ENCODE data around the gene NLGN1.

NLGN1 gene

DNA sequence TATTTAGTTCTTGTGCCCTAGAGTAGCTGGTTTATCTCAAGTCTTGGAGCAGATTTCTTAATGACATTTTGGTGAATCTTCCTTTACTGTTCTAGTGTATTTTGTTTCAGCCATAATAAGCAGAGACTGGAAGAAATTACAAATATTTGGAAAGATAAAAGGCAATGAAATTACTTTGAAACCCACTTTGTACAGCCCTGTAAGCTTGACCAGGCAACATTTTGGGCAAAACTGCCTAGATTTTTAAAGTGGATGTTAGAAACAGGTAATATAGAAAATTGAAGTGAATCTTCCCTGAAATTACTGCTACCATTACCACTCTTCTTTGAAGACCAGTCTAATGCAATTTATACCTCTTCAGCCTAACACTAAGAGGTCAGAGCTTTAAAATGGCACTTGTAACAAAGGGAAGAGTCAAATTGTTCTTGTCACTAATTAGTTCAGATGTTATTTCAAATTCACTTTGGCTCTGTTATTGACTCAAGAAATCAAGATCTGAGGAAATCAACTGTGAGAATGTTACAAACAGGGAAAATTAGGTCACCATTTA lies 589.4 kb downstream of the NLGN1 start:
- DNase-seq (ENCODE audit: low read depth), result no peak

DNA sequence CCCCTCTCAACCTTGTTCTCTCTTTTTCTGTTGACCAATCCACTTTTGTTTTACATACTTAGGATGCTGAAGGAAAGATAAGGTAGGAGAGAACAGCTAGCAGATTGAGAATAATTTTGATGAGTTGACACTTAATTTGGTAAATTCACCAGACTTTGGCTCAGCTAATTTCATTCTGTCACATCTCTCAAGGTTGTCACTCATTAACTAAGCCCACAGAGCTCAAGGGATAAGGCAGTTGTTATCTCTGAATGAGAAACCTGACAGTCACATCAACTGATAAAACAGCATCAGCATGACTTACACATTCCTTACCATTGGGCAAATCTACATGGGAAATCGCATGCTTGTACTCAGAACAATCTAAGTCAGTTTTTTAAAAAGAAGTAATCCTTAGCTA lies 591.4 kb downstream of the NLGN1 start:
- DNase-seq (ENCODE audit: low read depth), result no peak

DNA sequence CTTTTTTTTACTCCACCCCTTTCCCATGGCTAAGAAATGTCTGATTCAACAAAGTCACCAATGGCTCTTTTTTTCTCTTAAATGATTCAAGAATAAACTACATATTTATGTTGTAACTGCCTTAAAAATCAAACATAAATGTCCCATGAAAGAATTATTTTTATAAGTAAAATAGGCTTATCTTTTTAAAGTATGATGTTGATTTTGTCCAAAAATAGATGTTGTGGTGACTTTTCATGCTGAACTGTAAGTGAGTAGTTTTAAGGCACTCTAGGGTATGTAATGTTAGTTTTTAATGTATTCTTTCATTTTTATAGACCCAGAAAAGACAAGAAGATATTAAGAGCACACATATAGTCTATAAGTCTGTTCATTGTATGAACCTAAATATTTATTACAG lies 594.9 kb downstream of the NLGN1 start:
- no peak for DNase-seq (ENCODE audit: low read depth)

DNA sequence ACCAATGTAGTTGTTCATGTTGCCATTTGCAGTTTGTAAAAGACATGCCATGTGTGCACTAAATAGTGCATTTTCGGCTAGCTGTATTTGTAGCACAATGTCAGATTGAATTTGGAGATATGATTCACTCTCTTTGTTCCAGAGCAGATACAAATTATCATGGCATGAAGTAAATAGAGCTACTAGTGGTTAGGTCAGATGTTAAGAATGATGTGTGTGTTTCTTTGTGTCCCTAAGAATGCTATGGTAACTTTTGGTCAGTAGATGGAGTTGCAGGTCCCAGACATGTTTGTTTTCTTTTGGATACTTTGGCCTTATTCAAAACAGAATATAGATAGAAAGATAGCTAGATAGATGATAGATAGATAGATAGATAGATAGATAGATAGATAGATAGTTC lies 595.8 kb downstream of the NLGN1 start:
- no peak for DNase-seq (ENCODE audit: low read depth)

DNA sequence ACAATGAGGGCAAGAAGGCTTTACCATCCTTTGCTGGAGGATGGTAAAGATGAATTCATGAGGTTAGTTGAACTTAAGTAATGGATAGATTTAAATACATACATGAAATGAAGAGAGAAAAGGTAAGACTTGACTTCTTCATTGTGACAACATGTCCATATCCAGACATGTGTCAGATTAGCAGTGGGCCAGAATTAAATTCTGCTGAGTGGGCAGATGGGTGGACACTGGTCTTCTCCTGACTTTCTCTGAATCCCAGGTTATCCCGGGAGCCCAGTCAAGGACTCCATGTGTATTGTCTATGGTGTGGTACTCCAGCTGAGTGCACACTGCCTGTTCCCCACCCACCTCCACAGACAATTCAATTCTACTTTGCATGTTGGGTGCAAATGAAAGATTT lies 603.1 kb downstream of the NLGN1 start:
- DNase-seq (ENCODE audit: low read depth), result no peak

DNA sequence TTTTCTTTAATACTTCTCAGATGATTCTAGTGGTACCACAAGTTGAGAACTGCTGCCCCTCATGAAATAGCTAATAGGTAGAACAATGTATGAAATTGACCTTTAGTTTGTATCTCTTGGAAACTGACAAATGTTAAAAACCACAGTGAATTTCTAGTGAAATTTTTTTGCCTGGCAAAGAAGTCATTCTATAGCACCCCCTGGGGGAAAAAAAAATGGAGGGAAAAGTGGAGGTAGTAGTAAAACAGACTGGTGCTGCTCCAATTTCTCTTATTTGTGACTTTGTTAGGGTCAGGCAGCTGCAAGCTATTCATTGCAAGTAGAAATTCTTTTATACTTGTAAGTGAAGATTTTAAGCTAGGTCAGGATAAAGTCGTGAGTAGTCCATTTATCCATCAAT lies 605.0 kb downstream of the NLGN1 start:
- no peak for DNase-seq (ENCODE audit: low read depth)

DNA sequence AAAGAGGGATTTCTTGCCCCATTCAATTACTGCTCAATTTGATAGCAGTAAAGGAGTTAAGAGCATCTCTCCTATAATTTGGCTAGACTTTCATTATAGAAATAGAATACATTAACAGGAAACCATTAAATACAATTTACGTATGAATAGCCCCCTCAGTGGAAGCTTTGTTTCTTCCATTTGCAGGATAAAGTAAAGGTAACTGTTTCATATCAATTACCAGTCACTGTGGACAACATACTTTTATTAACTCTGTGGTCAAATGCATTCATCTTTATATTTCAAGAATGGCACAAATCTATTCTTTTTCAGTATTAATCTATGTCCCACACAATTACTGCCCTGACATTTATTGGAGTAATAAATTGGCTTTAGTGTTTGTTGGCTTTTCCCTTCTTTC lies 613.4 kb downstream of the NLGN1 start:
- DNase-seq (ENCODE audit: low read depth), result no peak

DNA sequence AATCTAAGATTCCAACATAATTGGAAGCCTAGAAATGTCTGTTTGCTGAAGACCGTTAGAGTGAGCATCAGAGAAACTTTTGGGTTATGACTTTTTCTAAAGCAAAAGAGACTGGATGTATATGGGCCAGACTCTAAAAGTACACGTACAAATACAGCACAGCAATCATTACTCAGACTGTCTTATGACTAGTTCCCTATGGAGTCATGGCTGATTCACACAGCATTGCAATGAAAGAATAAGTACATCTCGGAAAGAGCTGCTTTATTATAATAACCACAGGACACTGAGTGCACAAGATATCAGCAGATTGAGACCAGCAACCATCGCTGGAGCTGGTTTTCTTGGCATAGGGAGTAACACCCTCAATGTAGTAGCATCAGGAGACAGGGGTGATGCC lies 618.6 kb downstream of the NLGN1 start:
- no peak for DNase-seq (ENCODE audit: low read depth)

DNA sequence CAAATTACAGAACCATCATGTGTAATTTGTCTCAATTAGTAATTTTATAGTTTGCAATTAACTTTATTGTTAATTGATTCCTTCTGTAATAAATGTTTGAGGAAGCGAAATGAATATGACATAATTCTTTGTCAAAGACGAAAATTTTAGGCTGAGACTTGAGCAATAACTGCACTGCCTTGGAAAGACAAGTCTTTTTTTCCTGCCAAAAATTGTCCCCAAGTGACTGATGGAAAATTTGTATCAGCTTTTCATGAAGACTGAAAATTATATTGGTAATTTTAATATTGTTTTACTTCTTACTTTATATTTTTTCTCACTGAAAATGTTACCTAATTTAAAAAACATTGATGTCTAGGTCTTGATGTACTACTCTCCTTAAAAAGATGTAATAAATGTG lies 622.6 kb downstream of the NLGN1 start:
- DNase-seq (ENCODE audit: low read depth), result no peak

DNA sequence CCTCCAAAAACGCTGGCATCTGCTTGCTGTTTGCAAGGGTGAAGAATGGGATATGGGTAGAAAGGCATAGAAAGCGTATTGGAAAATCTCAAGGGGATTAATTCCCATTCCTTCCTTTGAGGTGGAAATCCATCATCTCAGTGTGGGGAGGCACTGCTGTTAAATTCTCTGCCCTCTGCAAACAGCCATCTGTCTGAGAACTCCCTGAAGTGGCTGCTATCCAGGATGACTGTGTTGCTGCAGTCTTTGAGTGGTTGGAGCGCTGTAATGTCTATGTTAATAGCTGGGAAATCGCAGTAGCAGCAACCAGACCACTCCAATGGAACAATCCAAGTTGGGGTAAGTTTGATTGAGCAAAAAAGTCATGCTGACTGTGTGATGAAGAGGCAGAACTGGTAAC lies 625.9 kb downstream of the NLGN1 start:
- no peak for DNase-seq (ENCODE audit: low read depth)

DNA sequence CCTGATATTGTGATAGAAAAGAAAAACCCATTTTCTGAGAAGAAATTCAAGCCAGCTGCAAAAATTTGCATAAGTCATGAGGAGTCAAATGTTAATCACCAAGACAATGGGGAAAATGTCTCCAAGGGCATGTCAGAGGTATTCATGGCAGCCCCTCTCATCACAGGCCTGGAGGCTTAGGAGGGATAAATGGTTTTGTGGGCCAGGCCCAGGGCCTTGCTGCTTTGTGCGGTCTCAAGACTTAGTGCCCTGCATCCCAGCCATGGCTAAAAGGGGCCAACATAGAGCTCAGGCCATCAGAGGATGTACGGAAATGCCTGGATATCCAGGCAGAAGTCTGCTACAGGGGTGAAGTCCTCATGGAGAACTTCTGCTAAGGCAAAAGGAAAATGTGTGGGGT lies 631.1 kb downstream of the NLGN1 start:
- no peak for DNase-seq (ENCODE audit: low read depth)

DNA sequence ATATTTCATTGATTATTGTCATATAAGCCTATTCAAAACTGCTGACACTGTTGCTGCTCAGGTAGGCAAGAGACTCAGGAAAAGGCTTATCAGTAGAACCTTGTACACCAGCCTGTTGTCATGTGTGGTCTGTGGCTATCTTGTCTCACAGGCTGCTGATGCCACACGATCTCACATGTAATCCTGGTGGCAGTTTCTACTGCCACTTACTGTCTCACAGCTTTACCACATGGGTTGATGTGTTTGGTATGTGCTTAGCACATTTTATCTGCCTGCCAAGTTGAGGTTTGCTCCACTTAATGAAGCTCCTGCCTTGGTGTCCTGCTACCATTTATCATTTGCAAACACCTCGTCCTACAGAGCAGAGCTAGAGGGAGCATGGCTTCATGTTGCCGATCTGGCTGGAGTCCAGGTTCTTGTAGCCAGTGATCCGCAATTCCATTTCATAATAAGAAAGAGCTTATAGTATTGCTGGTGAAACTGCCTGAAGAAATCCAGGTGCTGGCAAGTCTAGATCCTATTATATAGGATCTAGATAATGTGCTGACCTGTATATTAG lies 637.9 kb downstream of the NLGN1 start:
- DNase-seq (ENCODE audit: low read depth), result no peak

DNA sequence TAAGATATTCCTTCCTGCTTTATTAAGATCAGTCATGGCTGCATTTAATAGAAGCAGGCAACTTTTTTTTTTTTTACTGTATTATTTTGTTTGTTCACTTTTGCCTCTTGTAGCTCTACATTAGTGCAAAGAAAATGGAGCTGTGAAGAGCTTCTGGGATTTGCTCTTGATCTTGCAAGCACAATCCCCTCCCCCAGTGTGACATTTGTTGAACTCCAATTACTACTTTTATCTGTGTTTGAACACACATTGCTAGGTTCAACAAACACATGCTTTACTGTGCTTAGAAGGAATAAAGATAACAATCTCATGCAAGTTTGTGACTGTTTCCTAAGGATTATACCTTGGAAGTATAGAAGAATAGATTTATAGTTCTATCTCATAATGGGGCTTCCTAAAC lies 648.8 kb downstream of the NLGN1 start:
- no peak for DNase-seq (ENCODE audit: low read depth)

DNA sequence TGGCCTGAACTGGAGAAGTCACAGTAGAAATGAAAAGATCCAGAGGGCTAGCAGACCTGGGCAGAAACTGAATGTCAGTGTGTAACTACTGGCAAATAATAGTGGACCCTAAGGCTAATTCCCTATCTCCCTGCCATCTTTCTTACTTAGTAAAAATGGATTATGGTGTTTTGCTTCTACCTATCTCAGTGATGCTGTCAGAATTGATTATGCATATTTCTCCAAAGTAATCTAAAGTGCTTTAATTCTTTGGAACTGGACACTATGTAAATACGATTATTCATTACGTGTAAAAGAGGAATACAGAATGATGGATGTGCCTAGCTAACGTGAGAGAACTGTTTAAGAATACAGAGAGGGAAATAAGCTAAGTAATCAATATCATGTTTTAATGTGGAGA lies 651.9 kb downstream of the NLGN1 start:
- no peak for DNase-seq (ENCODE audit: low read depth)

DNA sequence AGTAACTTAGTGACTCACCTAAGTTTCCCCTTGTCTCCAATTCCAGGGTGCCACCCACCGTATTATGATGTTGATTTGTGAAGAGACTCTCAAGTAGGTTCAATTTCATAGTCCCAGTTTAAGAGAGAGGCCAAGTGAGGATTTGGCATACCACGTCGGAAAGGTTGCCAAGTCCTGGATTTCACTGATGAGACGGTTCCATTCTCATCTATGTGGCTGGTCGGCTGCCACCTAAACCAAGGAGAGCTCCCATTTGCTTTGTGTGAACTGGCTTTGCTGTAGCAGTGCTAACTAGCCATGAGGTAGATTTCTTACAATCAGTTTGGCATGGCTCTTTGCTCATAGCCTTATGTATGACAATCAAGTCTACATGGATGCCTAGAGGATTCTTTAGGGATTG lies 653.6 kb downstream of the NLGN1 start:
- DNase-seq (ENCODE audit: low read depth), result no peak

DNA sequence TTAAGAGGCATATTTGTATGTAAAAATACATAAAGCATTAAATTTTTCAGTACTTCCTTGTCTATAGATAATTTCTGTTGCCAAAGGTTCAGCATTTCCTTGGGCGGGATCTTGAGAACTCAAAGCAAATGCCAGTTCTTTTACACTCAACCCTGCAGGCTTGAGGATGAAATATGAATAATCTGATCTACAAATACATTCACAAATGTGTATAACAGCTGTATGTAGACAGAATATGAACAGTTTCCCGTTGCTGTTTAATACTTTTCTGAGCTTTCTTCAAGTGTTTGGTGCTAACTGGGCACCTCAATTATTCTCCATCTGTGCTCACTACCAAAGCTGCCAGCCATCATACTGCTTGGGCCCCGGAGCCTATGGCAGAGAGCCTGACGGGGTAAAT lies 661.3 kb downstream of the NLGN1 start:
- DNase-seq (ENCODE audit: low read depth), result no peak

DNA sequence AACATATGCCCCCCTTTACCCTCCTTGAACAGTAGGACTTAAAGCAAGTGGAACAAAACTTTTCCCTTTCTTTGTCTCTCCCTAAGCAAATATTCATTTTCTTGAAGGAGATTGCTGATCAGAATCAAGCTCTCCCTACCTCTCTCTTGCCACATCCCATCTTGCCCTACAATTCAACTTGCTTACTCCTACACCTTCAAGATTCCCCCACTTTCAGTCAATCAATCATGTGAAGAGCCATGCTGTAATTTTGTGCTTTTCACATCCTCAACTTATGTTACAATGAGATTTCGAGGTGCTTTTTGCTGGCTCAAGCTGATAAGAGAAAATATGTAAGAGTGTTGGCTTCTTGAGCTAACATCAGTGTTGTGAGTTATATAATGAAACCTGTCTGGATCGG lies 662.9 kb downstream of the NLGN1 start:
- DNase-seq (ENCODE audit: low read depth), result no peak

DNA sequence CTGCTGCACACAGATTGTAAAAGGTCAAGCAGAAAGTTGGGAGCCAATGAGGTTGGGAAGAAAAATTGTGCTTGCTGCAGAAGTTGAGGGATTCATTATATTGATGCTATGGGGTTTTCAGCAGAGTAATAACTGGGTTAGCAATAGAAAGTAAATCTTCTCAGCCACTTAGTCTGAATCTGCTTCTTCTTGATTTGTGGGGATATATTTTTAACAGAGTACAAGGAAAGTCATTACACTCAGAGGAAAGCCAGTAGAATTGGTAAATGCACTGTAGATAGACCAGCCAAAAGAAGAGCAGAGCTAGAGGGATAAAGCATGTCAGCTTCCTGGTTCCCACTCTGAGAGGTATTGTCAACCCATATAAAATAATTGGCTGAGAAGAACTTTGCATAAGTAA lies 663.6 kb downstream of the NLGN1 start:
- DNase-seq (ENCODE audit: low read depth), result no peak

DNA sequence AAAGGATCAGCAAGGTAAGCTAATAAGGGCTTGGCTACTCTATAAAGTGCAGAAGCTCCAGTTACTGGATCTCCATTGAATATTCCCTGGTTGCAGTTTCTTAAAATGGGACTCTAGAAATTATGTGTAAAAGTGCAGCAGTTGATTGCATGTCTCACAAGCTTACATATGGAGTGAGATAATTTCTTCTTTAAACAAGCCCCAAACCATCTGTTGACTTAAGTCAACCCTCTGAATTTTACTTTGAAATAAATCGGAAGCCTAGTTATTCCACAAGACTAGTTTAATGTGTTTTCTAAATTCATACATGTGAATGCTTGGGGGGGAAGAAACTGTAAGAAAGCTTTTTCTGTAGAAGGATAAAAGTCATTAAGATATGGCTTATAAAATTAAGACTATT lies 664.2 kb downstream of the NLGN1 start:
- no peak for DNase-seq (ENCODE audit: low read depth)

DNA sequence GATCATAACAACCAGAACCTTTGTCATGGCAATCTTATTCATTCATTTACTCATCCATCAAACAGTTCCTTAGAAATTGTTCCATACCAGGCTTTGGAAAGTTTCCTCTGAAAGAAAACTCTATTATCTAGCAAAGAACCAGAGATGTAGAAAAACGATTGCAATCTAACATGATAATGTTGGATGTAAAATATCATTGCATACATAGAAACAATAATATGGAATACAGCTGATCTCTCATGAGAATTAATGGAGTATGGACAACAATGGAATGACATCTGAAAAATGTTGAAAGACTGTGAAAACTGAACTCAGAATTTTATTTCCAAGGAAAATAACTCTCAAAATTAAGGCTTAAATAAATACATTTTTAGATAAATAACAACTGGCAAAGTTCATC lies 665.4 kb downstream of the NLGN1 start:
- DNase-seq (ENCODE audit: low read depth), result no peak

DNA sequence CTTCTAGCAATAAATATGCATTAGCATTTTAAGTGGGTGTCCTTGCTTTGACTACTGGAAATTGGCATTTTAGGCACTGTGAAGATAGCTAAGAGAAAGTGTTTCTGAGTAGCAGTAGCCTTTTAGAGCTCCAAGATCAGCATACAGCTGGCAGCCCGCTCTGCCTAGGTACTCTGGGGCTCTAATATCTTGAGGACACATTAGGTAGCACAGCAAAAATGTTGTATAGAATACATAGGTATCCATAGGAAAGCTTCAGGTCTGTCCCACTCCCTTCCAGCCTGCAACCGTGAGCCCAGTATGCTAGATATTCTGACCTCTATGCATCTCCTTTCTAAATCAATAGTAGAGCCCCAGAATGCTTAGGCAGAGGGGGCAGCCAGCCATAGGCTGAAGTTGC lies 670.5 kb downstream of the NLGN1 start:
- no peak for DNase-seq (ENCODE audit: low read depth)

DNA sequence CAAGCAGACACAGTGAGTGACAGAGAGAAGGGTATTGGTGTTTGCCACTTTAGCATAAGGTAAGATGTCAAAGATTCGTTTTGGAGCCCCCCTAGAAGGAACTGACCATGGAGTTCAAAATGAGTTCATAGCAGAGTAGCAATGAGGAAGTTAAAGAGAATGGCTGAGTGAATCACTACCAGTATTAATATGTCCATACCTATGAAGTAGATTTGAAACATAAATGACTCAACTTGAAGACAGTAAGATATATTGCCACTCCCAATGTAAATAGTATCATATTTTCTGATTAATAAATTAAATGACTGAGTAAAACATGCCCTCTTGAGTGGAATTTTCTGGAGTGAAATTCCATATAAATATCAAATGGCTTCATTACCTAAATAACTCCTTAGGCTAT lies 675.1 kb downstream of the NLGN1 start:
- no peak for DNase-seq (ENCODE audit: low read depth)

DNA sequence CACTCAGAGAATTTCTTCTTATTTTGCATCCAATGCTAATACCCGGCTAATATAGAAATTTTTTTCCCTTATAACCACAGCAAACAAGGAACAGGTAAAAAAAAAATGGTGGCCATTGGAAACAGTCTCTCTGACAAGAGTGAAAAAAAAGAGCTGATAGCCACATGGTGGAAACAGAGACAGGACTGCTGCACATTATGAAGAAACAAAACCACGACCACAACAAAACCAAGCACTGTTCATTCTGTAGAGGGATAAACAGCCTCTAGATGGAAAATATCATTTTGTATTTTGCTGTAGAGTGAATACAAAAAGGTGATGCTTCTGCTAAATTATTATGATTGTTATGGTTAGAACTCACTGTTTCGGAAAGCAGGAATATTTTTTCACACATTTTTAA lies 686.2 kb downstream of the NLGN1 start:
- no peak for DNase-seq (ENCODE audit: low read depth)

DNA sequence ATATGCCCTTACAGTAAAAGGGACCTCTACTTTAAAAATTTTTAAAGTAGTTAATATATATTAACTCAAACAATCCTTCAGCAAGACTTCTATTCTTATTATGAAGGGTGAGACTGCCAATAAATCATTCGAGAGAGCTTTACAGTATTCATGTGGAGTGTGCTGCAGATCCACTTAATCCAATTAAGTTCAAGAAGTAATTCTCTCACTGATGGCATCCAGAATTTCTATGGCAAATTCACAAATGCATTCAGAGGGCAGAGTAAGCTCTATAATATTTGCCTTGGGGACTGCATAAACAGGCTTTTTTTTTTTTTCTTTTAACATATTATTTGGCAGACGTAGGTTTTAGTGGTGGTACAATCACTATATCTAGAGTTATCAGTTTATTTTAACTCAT lies 692.0 kb downstream of the NLGN1 start:
- no peak for DNase-seq (ENCODE audit: low read depth)

DNA sequence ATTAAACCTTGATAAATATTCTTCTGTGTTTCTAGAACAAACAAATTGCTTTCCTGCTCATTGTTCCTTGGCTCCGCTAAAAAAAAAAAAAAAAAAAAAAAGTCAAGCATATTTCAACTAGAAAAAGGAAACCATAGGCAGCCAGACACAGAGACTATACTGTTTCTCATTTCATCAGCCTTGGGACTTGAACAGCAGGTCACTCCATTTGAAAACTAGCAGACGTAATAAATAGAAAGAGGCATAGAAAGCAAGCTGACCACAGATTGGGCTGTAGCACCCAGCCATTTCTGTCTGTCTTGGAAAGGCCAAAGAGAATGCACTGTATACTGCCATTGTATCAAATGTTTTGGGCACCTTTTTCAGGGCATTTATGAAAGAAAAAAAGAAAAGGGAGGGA lies 697.1 kb downstream of the NLGN1 start:
- DNase-seq (ENCODE audit: low read depth), result no peak
